ENCODE measurements around the gene UBL3.

Gene UBL3

DNA sequence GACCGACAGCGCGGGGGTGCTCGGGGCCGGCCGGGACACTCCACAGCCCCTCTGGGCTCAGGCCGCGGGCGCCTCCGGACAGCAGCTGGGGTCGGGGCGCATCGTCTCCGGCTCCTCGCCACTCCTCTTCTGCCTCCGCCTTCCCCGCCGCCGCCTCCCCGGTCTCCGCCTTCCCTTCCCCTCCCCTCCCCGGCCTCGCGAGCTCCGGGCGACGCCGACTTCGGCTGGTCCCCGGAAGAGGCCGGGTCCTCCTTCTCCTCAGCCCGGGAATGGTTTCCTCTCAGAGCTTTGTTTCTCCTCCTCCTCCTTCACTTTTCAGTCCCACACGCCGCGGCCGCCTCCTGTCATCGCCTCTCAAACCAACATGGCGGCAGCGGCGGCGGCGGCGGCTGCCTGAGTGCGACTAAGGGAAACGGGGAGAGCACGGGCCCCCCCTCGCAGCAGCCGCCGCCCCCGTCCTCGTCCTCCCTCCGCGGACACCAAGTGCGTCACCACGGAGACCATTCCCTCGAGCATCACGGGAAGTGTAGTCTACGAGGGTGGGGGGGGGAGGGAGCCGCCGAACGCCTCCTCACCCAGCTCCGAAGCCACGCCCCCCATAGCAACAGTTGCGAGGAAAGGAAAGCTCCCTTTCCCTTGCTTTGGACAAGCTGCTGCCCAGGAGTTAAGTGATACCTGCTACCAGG is at the start of gene UBL3:
UBL3 (minus strand) TSS at position 405 of the 686 bp plus-strand sequence. CDS start 1,079 bp downstream, outside the sequence.
- H3K4me3 ChIP-seq (ENCODE audit: control insufficient read depth, low read depth, low read length) = peak within 1 kb of the TSS; percentile 96
- TF ChIP-seq, protein P1, sequence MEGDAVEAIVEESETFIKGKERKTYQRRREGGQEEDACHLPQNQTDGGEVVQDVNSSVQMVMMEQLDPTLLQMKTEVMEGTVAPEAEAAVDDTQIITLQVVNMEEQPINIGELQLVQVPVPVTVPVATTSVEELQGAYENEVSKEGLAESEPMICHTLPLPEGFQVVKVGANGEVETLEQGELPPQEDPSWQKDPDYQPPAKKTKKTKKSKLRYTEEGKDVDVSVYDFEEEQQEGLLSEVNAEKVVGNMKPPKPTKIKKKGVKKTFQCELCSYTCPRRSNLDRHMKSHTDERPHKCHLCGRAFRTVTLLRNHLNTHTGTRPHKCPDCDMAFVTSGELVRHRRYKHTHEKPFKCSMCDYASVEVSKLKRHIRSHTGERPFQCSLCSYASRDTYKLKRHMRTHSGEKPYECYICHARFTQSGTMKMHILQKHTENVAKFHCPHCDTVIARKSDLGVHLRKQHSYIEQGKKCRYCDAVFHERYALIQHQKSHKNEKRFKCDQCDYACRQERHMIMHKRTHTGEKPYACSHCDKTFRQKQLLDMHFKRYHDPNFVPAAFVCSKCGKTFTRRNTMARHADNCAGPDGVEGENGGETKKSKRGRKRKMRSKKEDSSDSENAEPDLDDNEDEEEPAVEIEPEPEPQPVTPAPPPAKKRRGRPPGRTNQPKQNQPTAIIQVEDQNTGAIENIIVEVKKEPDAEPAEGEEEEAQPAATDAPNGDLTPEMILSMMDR (IDR thresholded peaks at IDR 0.05; ENCODE audit: control insufficient read depth, insufficient read depth, low read depth, low read length, missing control alignments) = no peak
- peak; percentile 87 for DNase-seq (ENCODE audit: low read depth)

GRCh38 chr13:29897102-29897501 is 46.7 kb upstream of the UBL3 start:
- TF ChIP-seq, protein P1 (IDR thresholded peaks at IDR 0.05; ENCODE audit: control insufficient read depth, insufficient read depth, low read depth, low read length, missing control alignments) = no peak
- no peak overlapping the region for H3K4me3 ChIP-seq (ENCODE audit: control insufficient read depth, low read depth, low read length)
- DNase-seq (ENCODE audit: low read depth) = no peak

GRCh38 chr13:29893438-29893837 is 43.0 kb upstream of the UBL3 start:
- no peak for DNase-seq (ENCODE audit: low read depth)
- TF ChIP-seq, protein P1 (IDR thresholded peaks at IDR 0.05; ENCODE audit: control insufficient read depth, insufficient read depth, low read depth, low read length, missing control alignments) = no peak
- H3K4me3 ChIP-seq (ENCODE audit: control insufficient read depth, low read depth, low read length) = no peak overlapping the region

- no peak overlapping the region for H3K4me3 ChIP-seq (ENCODE audit: control insufficient read depth, low read depth, low read length)
- TF ChIP-seq, protein P1 (IDR thresholded peaks at IDR 0.05; ENCODE audit: control insufficient read depth, insufficient read depth, low read depth, low read length, missing control alignments) = no peak
- no peak for DNase-seq (ENCODE audit: low read depth)
Measured at GRCh38 chr13:29892151-29892550, 41.7 kb upstream of the UBL3 start.

- TF ChIP-seq, protein P1 (IDR thresholded peaks at IDR 0.05; ENCODE audit: control insufficient read depth, insufficient read depth, low read depth, low read length, missing control alignments) = no peak
Measured at GRCh38 chr13:29889111-29889510, 38.7 kb upstream of the UBL3 start.

DNA sequence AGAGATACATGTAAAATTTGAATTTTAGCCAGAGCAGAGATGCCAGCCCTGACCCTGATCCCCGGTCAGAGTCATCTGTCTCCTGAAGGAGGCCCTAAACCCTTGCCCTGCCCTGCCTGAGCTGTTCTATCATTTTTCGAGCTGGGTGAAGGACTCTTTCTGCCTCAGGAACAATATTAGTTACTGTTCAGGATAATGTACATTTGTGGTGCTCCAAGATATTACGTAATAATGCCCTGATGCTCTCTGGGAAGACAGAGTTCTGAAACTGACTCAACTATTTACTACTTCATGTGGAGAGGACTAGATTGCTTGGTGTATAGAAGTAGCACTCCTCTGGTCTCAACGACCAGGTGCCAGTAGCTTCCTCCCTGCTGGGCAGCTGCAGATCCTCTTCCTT is 37.9 kb upstream of the UBL3 start:
- DNase-seq (ENCODE audit: low read depth) = no peak
- TF ChIP-seq, protein P1 (IDR thresholded peaks at IDR 0.05; ENCODE audit: control insufficient read depth, insufficient read depth, low read depth, low read length, missing control alignments) = no peak
- H3K4me3 ChIP-seq (ENCODE audit: control insufficient read depth, low read depth, low read length) = no peak overlapping the region

More at GRCh38 chr13:29889111-29889510, 38.7 kb upstream of the UBL3 start:
- no peak overlapping the region for H3K4me3 ChIP-seq (ENCODE audit: control insufficient read depth, low read depth, low read length)
- DNase-seq (ENCODE audit: low read depth) = no peak

All from AG09309 (cell line).